HG02884 (cell line): Measurements from ENCODE around the gene ZNF764.
"Not testable (repeated sequence)": the region's sequence is repeated elsewhere in the genome, so short reads cannot be mapped to it uniquely, and the experiment has no call there.

ENCODE experiments used
- ATAC-seq: cut with Tn5 transposase; IDR thresholded peaks from one replicate; pipeline ENCODE4 v1.9.1; 2021; ENCODE audit warnings: mild to moderate bottlenecking, moderate library complexity; ENCODE audit not compliant: unreplicated experiment

The ZNF764 gene

DNA sequence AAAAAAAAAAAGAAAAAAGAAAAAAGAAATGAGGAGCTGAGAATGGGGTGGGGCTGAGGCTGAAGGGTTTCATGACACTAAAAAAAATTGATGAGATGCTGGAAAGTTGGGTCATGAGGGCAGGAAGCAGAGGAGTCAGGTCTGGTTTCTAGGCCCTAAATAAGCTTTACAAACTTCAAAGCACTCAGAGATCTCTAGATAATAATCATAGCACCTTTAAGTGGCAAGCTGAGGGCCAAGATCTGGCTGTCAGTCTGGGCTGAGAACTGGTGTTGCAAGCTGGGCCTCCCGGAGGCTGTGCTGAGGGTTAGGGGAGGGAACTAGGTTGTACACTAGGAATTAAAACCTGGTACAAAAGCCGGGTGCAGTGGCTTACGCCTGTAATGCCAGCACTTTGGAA, 6.4 kb downstream of the ZNF764 start:
- ATAC-seq = no peak

DNA sequence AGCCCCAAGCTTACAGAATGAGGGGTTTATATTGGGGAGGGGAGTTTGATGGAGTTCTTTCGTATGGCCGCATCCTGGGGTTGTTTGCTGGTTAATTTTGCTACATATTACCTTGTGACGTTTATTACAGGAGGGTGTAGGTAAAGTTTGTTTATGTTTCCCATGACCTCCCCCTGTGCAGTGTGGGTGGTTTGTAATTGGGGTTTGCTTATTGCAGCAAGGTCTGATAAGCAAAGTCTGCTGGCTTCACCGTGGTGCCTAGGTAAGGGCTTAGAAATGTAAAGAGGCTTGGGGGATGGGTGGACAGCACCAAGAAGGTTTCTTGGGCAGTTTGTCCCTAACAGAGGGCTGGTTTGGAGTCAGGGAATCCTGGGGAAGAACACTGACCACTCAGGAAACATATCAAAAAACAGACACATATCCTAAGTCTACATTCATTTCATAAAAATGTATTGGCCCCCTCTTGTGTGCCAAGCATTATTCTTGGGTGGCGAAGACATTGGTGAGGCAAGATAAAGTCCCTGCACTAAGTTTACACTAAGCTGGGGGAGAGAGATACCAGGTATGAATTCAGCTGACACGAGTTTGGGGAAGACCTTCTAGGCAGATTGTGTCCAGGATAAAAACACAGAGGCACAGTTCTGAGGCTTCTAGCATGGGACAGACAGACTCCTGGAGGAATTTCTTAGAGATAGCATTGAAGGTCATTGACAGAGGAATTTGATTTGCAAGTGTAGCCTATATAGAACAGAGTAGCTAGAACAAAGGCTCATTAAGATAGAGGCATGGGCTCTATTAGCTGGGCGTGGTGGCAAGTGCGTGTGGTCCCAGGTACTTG, 9.5 kb downstream of the ZNF764 start:
- ATAC-seq = no peak

DNA sequence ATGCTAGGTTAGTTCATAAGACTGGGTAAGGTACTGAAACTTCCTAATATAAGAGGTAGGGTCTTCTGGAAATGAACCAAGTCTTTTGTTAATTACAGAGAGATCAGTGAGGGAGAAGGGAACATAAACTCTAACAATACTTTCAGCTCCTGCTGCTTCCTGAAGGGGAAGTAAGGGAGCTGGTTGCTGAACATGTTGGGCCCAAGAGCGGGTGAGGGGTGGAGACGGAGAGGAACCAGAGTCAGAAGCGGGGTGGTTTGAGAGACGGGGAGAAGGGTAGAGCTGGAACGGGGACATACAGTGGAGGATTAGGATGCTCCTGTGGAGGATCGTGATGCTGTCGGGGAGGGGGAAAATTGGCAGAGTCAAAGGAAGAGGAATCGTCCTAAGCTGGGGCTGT, 12.1 kb downstream of the ZNF764 start:
- no peak for ATAC-seq

DNA sequence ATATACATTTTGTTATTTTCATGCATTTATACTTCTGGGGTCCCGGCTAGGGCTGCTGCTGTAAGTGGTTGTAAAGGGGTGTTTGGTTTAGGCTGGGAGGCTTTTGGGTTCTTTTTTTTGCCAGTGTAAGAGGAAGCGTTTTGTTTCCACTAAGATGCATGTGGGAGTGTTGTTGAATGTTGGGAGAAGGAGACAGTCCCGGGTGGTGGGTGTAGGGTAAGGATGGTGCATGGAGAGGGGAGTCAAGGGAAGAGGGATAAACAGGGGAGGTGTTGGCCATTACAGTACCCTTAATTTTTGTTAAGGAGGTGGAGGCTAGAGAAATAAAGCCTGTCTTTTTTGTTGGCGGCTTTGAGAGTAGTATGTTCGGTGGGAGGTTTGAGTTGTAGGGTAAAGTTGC, 15.1 kb downstream of the ZNF764 start:
- ATAC-seq = no peak

- ATAC-seq = no peak
These were observed 16.5 kb downstream of the ZNF764 start for GRCh38 chr16:30541502-30542329.

DNA sequence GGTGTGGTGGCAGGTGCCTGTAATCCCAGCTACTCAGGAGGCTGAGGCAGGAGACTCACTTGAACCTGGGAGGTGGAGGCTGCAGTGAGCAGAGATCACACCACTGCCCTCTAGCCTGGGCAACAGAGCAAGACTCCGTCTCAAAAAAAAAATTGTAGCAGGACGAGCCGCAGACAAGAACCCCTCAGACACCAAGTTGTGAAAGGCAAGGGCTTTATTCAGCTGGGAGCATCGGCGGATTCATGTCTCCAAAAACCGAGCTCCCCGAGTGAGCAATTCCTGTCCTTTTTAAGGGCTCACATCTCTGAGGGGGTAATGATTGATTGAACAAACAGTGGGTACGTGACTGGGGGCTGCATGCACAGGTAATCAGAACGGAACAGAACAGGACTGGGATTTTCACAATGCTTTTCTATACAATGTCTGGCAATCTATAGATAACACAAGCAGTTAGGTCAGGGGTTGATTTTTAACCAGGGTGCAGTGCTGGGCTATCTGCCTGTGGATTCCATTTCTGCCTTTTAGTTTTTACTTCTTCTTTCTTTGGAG, 17.2 kb downstream of the ZNF764 start:
- not testable (repeated sequence) for ATAC-seq

DNA sequence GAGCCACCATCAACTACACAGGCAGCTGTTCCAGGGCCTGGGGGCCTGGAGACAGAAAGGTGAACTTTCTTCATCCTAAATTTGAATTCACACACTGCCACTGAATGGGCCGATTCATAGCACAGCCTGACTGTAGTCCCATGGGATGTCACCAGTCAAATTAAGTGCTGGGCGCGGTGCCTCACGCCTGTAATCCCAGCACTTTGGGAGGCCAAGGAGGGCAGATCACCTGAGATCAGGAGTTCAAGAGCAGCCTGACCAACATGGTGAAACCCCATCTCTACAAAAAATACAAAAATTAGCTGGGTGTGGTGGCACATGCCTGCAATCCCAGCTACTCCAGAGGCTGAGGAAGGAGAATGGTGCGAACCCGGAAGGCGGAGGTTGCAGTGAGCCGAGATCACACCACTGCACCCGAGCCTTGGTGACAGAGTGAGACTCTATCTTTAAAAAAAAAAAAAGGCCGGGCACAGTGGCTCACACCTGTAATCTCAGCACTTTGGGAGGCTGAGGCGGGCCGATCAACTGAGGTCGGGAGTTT, 18.1 kb downstream of the ZNF764 start:
- not testable (repeated sequence) for ATAC-seq

DNA sequence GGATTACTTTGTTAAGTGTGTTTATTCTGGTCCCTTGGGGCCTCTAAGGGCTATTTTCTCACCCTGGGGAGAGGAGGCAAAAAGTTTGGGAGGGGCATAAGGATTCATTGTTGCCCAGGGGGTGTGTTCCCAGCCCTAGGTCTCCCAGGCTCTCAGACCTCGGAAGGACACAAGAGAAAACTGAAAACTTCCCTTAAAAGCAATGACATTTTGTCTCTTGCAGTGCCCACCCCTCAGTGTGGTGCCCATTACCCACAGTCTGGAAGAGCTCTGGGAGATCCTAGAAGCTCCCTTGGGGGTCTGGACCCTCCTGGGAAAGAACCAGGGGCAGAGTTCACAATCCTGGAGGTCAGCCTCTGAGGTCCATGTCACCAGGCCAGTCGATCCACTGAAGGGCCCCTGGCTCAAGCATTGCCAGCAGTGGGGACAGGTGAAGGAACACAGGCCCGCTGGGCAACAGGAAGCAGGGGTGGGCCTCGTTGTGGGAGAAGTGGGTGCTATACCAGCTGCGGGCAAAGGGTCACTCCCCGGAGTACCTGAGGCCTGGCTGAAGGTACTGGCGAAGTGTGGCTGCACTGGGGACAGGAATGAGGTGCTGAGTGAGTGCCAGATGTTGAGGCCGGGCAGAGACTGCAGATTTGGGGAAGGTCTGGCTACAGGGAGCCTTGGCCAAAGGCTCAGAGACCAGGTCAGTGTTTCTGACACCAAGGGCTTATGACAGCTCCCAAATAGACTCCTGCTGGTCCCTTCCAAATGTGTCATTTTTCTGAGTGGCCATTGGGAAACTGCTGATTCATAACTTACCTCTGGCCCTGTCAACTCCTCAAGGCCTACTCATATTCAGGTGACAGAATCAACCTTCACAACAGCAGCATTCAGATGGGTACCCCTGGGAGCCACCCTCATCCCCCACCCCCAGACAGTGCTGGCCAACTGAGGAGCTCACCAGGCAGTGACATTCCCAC, 18.9 kb downstream of the ZNF764 start:
- ATAC-seq = no peak

DNA sequence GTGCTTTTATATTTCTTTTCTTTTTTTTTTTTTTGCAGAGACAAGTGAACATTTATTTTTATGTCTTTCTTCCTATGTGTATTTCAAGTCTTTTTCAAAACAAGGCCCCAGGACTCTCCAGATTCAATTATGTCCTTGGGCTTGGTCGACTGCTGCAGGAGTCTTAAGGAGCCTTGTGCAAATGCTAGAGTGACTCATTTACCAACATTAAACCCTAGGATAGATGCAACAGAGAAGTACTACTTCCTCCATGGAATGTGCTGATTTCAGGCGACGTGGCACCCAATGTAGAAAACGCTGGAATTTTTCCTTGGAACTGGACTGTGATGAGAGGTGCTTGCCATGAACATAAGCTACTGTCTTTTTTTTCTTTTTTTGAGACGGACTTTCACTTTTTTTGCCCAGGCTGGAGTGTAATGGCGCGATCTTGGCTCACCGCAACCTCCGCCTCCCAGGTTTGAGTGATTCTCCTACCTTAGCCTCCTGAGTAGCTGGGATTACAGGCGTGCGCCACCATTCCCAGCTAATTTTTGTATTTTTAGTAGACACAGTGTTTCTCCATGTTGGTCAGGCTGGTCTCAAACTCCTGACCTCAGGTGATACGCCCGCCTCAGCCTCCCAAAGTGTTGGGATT, 21.7 kb downstream of the ZNF764 start:
- not testable (repeated sequence) for ATAC-seq

DNA sequence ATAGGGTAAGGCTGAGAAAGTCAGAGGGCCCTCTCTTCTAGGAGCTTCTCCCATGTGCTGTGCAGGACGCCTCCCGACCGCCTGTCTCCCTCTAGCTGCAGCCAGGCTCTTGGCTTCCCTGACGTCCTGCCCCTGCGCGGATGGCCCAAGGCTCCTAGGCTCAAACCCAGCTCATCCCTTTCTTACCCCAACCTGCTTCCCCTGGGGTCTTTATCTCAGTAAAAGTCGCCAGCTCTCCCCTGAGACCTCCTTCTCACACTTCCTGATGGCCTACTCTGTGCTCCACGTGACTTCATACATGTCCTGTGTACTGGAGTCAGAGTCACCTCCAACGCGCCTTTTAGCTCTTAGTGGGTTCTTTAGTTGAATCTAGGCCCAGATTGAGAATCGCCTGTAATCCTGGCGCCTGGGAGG, 22.4 kb downstream of the ZNF764 start:
- ATAC-seq = no peak

GRCh38 chr16:30535106-30535776, 22.9 kb downstream of the ZNF764 start:
- ATAC-seq = no peak

- peak; percentile 49 for ATAC-seq
These were observed 23.6 kb downstream of the ZNF764 start, which contains the start of gene ZNF747 for GRCh38 chr16:30534368-30535105. Gene ZNF747, minus strand, starts transcription at chr16:30534858. Its CDS starts 179 bp downstream, at chr16:30534679.

DNA sequence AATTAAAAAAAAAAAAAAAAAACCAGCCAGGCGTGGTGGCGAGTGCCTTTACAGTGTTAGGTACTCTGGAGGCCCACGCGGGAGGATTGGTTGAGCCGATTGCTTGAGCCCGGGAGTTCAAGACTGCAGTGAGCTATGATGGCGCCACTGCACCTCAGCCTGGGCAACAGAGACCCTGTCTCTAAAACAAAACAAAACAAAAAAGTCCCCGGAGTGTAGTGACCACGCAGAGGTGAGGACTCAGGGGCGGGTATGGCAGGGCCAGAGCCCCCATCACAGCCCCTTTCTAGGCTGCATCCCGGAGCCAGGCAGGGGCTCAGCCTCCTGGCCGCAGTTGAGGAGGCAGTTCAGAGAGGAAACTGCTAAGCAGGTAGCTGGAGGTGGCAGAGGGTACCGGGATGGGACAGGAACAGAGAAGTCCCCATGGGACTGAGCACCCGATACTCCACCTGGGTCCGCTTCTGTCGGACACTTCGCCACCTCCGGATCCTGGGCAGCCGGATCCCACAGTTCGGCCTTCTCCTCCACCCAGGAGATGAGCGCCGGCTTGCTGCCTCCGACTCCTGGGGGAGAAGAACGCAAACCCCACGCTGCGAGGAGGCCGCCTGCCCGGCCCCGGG, 24.3 kb downstream of the ZNF764 start:
- peak; percentile 12 for ATAC-seq

DNA sequence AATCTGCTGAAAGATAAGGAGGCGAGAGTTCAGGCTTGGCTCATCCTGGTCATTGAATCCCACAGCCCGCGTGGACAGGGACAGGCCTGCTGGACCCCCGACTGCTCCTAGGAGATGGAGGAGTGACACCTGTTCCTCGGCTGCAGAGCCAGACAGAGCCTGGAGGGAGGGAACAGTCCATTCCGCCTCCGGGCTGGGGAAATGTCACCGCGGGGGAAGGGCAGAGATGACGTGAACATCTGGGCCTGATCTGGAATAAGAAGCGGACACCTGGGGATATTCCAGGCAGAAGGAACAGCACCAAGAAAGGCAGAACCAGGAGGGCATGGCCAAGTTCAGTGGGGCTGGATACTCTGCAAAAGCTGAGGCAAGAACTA, 25.0 kb downstream of the ZNF764 start:
- no peak for ATAC-seq

- ATAC-seq = no peak
These were observed 25.7 kb downstream of the ZNF764 start for GRCh38 chr16:30532285-30533145.

GRCh38 chr16:30530163-30531037, 27.8 kb downstream of the ZNF764 start:
- ATAC-seq = no peak
